ENCODE data around the gene SERP1. TPM values are rescaled to one million over a fixed set of nuclear protein-coding genes. Genes with fewer than 3 reads are reported as not detected.

SERP1 gene
- total RNA-seq, 2 donors from 2014 or later, result 96.8 to 102 TPM

- Histone ChIP-seq H3K27ac (no peak overlapping the region), H3K4me1 (no peaks in the 10 kb centered on the region)
- TF ChIP-seq, protein P1, sequence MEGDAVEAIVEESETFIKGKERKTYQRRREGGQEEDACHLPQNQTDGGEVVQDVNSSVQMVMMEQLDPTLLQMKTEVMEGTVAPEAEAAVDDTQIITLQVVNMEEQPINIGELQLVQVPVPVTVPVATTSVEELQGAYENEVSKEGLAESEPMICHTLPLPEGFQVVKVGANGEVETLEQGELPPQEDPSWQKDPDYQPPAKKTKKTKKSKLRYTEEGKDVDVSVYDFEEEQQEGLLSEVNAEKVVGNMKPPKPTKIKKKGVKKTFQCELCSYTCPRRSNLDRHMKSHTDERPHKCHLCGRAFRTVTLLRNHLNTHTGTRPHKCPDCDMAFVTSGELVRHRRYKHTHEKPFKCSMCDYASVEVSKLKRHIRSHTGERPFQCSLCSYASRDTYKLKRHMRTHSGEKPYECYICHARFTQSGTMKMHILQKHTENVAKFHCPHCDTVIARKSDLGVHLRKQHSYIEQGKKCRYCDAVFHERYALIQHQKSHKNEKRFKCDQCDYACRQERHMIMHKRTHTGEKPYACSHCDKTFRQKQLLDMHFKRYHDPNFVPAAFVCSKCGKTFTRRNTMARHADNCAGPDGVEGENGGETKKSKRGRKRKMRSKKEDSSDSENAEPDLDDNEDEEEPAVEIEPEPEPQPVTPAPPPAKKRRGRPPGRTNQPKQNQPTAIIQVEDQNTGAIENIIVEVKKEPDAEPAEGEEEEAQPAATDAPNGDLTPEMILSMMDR (IDR thresholded peaks at IDR 0.05), result no peak
These were observed 7.7 kb downstream of the SERP1 start for GRCh38 chr3:150538324-150539208.

GRCh38 chr3:150535204-150535603 is 11.1 kb downstream of the SERP1 start:
- no peak overlapping the region for H3K4me3 ChIP-seq
- DNase-seq (ENCODE audit: low spot score), result no peak
- H3K4me1 ChIP-seq, result no peaks in the 10 kb centered on the region
- no peaks in the 10 kb centered on the region for H3K27me3 ChIP-seq
- H3K36me3 ChIP-seq, result no peaks in the 10 kb centered on the region
- no peaks in the 10 kb centered on the region for H3K9me3 ChIP-seq
- H3K27ac ChIP-seq, result no peak overlapping the region
- TF ChIP-seq, protein P1 (IDR thresholded peaks at IDR 0.05), result no peak

More at GRCh38 chr3:150538324-150539208, 7.7 kb downstream of the SERP1 start:
- no peaks in the 10 kb centered on the region for H3K9me3 ChIP-seq
- no peak overlapping the region for H3K4me3 ChIP-seq
- no peak for DNase-seq (ENCODE audit: low spot score)
- peaks cover 10% of the 10 kb centered on the region for H3K36me3 ChIP-seq
- H3K27me3 ChIP-seq, result no peaks in the 10 kb centered on the region

DNA sequence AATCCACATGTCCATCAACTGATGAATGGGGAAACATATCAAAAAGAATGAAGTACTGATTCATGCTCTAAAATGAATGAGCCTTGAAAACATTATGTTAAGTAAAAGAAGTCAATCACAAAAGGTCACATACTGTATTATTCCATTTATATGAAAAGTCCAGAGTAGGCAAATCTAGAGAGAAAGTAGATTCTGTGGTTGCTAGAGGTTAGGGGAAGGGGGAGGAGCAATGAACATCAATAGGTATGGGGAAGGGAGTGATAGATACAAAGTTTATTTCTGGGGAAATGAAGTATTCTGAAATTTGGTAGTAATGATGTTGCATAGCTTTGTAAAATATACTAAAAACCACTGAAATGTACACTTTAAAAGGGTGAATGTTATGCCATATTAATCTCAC is 14.5 kb downstream of the SERP1 start:
- H3K4me3 ChIP-seq, result no peak overlapping the region
- no peaks in the 10 kb centered on the region for H3K27me3 ChIP-seq
- TF ChIP-seq, protein P1 (IDR thresholded peaks at IDR 0.05), result no peak
- H3K9me3 ChIP-seq, result no peaks in the 10 kb centered on the region
- H3K36me3 ChIP-seq, result no peaks in the 10 kb centered on the region
- no peaks in the 10 kb centered on the region for H3K4me1 ChIP-seq
- H3K27ac ChIP-seq, result no peak overlapping the region
- DNase-seq (ENCODE audit: low spot score), result no peak

DNA sequence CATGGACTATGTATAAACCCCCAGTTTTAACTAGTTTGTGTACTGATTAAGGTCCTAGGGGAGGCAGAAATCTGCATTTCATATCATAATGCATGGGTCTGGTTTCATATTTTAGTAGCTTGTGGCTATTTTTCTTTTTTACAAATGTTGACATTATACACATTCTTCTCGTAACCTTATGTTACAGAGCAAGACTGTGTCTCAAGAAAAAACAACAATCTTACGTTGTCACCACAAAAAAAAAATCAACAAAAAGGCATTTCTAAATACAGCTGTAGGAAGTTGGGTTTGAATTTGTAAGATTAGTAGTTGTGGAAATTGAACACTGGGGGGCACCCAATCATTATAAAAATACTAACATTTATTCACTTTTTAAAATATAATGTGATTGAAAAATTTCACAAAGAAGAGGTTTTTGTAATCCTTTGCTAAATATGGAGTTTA is 17.9 kb downstream of the SERP1 start:
- H3K36me3 ChIP-seq, result no peaks in the 10 kb centered on the region
- no peak overlapping the region for H3K27ac ChIP-seq
- TF ChIP-seq, protein P1 (IDR thresholded peaks at IDR 0.05), result peak in 1 of 2 donors; percentile 47
- no peak for DNase-seq (ENCODE audit: low spot score)
- H3K4me3 ChIP-seq, result no peak overlapping the region
- no peaks in the 10 kb centered on the region for H3K9me3 ChIP-seq
- H3K4me1 ChIP-seq, result no peaks in the 10 kb centered on the region
- H3K27me3 ChIP-seq, result no peaks in the 10 kb centered on the region

DNA sequence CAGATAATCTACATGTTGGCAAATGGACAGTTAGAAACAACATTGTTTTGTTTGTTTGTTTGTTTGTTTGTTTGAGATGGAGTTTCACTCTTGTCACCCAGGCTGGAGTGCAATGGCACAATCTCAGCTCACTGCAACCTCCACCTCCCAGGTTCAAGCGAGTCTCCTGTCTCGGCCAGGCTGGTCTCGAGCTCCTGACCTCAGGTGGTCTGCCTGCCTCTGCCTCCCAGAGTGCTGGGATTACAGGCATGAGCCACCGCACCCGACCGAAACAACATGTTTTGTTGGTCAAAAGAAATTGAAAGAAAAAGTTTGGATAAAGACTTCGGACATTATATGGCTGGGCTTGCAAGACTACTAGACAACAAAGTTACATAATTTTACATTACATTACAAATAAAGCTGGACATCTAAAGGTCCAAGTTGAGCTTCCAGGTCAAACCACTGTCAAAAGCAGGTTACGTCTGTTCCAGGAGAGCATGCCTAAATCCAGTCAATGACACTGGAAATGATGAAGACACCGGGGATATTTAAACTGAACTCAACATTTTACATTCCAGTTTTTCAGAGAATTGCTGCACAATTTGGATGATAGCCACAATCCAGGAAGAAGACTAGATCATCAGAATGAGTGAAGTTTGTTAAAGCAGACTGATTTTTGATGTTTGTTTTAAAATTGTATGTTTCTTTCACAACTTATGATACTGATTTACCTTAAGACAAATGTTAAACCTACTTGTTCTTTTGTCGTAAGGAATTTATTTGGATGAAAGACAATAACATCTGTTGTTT is 18.6 kb downstream of the SERP1 start:
- Histone ChIP-seq H3K4me1 (no peaks in the 10 kb centered on the region), H3K27ac (no peak overlapping the region), H3K36me3 (no peaks in the 10 kb centered on the region), H3K27me3 (no peaks in the 10 kb centered on the region), H3K4me3 (no peak overlapping the region), H3K9me3 (no peaks in the 10 kb centered on the region)
- no peak for DNase-seq (ENCODE audit: low spot score)
- TF ChIP-seq, protein P1 (IDR thresholded peaks at IDR 0.05), result no peak
